HL-60 (cell line): Measurements from ENCODE around the gene ARHGEF17.
A peak's percentile ranks its signal among the peaks of the same experiment; 100 is the strongest.

Experiments
- DNase-seq, 2 experiments: peaks; one replicate each; pipeline ENCODE4 v3.0.0-alpha.2; 2010 to 2020; ENCODE audit warnings: low read depth in 1 of 2, low spot score in 1 of 2
- H3K27ac ChIP-seq: fragments of 250-450 bp; sonication (Bioruptor Pico); replicated peaks from 2 replicates; pipeline ENCODE4 v1.5.1; 2020; ENCODE audit warnings: mild to moderate bottlenecking, moderate library complexity
- H3K27me3 ChIP-seq: fragments of 250-450 bp; sonication (Bioruptor Pico); 2 replicates; pipeline ENCODE4 v1.5.1; 2021; ENCODE audit warnings: mild to moderate bottlenecking, moderate library complexity; ENCODE audit not compliant: insufficient read depth, poor library complexity, severe bottlenecking
- H3K4me3 ChIP-seq: replicated peaks from 2 replicates; pipeline ENCODE4 v1.5.1; 2011; ENCODE audit warnings: mild to moderate bottlenecking, control low read depth, low read length; ENCODE audit not compliant: insufficient read depth
- GABPA ChIP-seq: IDR thresholded peaks from 2 replicates; pipeline ENCODE4 v1.6.1; 2012; ENCODE audit warnings: low read depth
- POLR2AphosphoS5 ChIP-seq: IDR thresholded peaks from 2 replicates; pipeline ENCODE4 v1.6.1; 2012; ENCODE audit warnings: low read depth
- SPI1 ChIP-seq: IDR thresholded peaks from 2 replicates; pipeline ENCODE4 v1.6.1; 2012; ENCODE audit warnings: low read depth, mild to moderate bottlenecking, borderline replicate concordance
- TF ChIP-seq, protein P1 (sequence below): IDR thresholded peaks from one replicate; pipeline ENCODE4 v1.5.1; 2011; ENCODE audit warnings: low read length, control low read depth, inconsistent platforms; ENCODE audit not compliant: insufficient read depth
- TF ChIP-seq, protein P2 (sequence below): IDR thresholded peaks from 2 replicates; pipeline ENCODE4 v1.6.1; 2012; ENCODE audit warnings: low read depth; ENCODE audit not compliant: insufficient replicate concordance

Gene ARHGEF17

DNA sequence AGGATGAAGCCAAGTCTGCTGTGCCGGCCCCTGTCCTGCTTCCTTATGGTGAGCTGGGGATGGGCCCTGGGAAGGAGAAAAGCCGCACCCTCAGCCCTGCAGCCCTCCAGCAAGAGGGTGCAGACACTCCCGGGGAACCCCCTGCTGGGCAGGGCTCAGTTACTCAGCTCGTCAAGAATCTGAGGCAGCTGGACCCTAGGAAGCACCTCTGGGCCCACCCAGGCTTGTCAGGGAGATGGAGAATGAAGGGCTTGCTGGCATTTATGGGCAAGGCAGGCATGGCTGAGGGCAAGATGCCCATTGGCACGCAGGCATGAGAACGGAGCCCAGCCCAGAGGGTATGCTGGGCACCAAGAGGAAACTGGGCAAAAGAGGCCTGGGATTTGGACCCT lies 81.1 kb downstream of the ARHGEF17 start:
- TF ChIP-seq, protein P1, sequence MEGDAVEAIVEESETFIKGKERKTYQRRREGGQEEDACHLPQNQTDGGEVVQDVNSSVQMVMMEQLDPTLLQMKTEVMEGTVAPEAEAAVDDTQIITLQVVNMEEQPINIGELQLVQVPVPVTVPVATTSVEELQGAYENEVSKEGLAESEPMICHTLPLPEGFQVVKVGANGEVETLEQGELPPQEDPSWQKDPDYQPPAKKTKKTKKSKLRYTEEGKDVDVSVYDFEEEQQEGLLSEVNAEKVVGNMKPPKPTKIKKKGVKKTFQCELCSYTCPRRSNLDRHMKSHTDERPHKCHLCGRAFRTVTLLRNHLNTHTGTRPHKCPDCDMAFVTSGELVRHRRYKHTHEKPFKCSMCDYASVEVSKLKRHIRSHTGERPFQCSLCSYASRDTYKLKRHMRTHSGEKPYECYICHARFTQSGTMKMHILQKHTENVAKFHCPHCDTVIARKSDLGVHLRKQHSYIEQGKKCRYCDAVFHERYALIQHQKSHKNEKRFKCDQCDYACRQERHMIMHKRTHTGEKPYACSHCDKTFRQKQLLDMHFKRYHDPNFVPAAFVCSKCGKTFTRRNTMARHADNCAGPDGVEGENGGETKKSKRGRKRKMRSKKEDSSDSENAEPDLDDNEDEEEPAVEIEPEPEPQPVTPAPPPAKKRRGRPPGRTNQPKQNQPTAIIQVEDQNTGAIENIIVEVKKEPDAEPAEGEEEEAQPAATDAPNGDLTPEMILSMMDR, result no peak
- TF ChIP-seq, protein P2, sequence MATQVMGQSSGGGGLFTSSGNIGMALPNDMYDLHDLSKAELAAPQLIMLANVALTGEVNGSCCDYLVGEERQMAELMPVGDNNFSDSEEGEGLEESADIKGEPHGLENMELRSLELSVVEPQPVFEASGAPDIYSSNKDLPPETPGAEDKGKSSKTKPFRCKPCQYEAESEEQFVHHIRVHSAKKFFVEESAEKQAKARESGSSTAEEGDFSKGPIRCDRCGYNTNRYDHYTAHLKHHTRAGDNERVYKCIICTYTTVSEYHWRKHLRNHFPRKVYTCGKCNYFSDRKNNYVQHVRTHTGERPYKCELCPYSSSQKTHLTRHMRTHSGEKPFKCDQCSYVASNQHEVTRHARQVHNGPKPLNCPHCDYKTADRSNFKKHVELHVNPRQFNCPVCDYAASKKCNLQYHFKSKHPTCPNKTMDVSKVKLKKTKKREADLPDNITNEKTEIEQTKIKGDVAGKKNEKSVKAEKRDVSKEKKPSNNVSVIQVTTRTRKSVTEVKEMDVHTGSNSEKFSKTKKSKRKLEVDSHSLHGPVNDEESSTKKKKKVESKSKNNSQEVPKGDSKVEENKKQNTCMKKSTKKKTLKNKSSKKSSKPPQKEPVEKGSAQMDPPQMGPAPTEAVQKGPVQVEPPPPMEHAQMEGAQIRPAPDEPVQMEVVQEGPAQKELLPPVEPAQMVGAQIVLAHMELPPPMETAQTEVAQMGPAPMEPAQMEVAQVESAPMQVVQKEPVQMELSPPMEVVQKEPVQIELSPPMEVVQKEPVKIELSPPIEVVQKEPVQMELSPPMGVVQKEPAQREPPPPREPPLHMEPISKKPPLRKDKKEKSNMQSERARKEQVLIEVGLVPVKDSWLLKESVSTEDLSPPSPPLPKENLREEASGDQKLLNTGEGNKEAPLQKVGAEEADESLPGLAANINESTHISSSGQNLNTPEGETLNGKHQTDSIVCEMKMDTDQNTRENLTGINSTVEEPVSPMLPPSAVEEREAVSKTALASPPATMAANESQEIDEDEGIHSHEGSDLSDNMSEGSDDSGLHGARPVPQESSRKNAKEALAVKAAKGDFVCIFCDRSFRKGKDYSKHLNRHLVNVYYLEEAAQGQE, result no peak
- TF ChIP-seq SPI1, result no peak
- no peak for TF ChIP-seq GABPA
- 0 out of 2 replicates have a peak, but pooled peaks have one; percentile 3 for TF ChIP-seq POLR2AphosphoS5

DNA sequence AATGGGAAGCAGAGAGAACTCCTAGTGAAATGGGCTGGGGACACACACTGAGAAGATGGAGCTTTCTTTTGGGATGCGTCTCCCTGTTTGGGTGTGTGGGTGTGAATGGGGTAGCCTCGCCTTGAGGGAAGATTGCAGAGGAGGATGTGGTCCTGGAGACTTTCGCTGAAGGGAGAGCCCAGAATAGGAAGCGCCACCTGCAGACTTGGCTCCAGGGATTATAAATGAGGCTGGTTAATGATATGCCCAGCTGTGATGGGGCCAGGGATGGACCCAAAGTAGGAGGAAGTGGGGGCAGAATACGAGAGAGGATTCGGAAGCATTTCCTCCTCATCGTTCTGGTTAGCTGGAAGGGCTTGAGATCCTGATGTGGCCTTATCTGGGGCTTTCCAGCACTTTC lies 81.8 kb downstream of the ARHGEF17 start:
- Histone ChIP-seq H3K4me3 (no peak overlapping the region), H3K27ac (peak overlapping the region; percentile 40), H3K27me3 (no peaks in the 10 kb centered on the region)
- no peak for DNase-seq
- TF ChIP-seq SPI1, result no peak
- no peak for TF ChIP-seq GABPA
- TF ChIP-seq, protein P1, result no peak
- TF ChIP-seq POLR2AphosphoS5, result no peak
- TF ChIP-seq, protein P2, result no peak

More for the DNA sequence above, 81.1 kb downstream of the ARHGEF17 start:
- Histone ChIP-seq H3K27me3 (no peaks in the 10 kb centered on the region), H3K4me3 (no peak overlapping the region), H3K27ac (peak overlapping the region; percentile 87)
- no peak for DNase-seq

DNA sequence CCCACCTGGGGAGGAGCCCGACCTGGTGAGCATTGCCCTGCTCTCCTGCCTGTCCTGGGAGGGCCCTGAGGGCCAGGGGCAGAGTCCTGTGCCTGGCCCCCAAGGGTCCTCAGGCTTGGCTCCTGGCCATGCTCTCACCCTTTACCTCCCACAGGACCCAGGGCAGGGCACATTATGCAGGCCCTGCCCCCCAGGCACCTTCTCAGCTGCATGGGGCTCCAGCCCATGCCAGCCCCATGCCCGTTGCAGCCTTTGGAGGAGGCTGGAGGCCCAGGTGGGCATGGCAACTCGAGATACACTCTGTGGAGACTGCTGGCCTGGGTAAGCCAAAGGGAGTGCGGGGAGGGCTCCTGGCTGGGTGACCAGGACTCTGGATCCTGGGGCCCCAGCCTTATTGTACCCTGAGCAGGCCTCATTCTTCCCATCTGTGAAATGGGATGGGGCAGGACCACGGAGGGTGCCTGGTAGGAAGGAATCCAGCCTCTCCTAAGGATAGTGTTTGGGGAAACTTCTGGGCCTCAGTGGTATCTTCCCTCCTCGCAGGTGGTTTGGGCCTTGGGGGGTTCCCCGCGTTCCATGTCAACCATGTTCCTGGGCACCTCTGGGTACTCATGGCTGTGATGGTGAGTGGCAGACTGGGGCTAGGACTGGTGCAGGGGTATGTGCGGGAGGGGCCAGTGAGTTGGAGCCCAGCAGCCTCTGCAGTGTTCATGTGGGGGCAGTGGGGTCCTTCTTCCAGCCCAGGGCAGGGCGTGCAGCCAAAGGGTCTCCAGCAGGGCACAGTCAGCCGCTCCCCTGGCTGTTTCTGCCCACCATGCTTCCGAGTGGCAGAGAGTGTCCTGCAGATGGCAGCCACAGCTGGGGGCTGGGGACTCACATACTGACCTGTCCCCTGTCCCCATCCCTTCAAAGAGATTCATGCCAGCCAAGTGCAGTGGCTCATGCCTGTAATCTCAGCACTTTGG lies 82.8 kb downstream of the ARHGEF17 start:
- H3K4me3 ChIP-seq, result no peak overlapping the region
- TF ChIP-seq, protein P2, result no peak
- TF ChIP-seq POLR2AphosphoS5, result no peak
- TF ChIP-seq GABPA, result no peak
- TF ChIP-seq, protein P1, result no peak
- TF ChIP-seq SPI1, result no peak
- H3K27me3 ChIP-seq, result no peaks in the 10 kb centered on the region
- H3K27ac ChIP-seq, result peak overlapping the region; percentile 40
- no peak for DNase-seq
